Endodermal cell (in vitro differentiated cells): ENCODE results near the gene WFS1. TPM values are rescaled to one million over a fixed set of nuclear protein-coding genes. Genes with fewer than 3 reads are reported as not detected.

Experiments used
- DNase-seq: peaks from one replicate; pipeline ENCODE4 v3.0.0-alpha.2; 2017
- H3K27ac ChIP-seq: 2 replicates; pipeline ENCODE4 v1.5.1; 2013; ENCODE audit warnings: mild to moderate bottlenecking, low read depth, low read length, moderate library complexity
- H3K27me3 ChIP-seq: 2 replicates; pipeline ENCODE4 v1.6.1; 2013; ENCODE audit warnings: mild to moderate bottlenecking, low read length, moderate library complexity; ENCODE audit not compliant: insufficient read depth, control insufficient read depth, poor library complexity, severe bottlenecking
- H3K36me3 ChIP-seq: 2 replicates; pipeline ENCODE4 v1.7.0; 2013; ENCODE audit warnings: mild to moderate bottlenecking, low read length, moderate library complexity; ENCODE audit not compliant: control insufficient read depth, insufficient read depth
- H3K4me1 ChIP-seq: one replicate; pipeline ENCODE4 v1.7.0; 2013; ENCODE audit warnings: low read length; ENCODE audit not compliant: control insufficient read depth, insufficient read depth
- H3K4me3 ChIP-seq: 2 replicates; pipeline ENCODE4 v1.5.1; 2013; ENCODE audit warnings: mild to moderate bottlenecking, low read length, moderate library complexity
- H3K9ac ChIP-seq: 2 replicates; pipeline ENCODE4 v1.6.1; 2013; ENCODE audit warnings: mild to moderate bottlenecking, low read length, moderate library complexity; ENCODE audit not compliant: poor library complexity, severe bottlenecking; ENCODE audit errors: extremely low read depth
- H3K9me3 ChIP-seq: 2 replicates; pipeline ENCODE4 v1.6.1; 2013; ENCODE audit warnings: mild to moderate bottlenecking, low read length, moderate library complexity; ENCODE audit not compliant: control insufficient read depth
- H3K27ac Mint-ChIP-seq: 2 replicates; pipeline ENCODE4 v1.8.0; 2020; ENCODE audit warnings: mixed read lengths
- H3K27me3 Mint-ChIP-seq: 2 replicates; pipeline ENCODE4 v1.8.0; 2021; ENCODE audit warnings: mild to moderate bottlenecking, mixed read lengths; ENCODE audit not compliant: insufficient read depth
- H3K36me3 Mint-ChIP-seq: 2 replicates; pipeline ENCODE4 v1.8.0; 2020; ENCODE audit warnings: low read depth, mixed read lengths
- H3K4me1 Mint-ChIP-seq: 2 replicates; pipeline ENCODE4 v1.8.0; 2020; ENCODE audit warnings: mixed read lengths
- H3K4me3 Mint-ChIP-seq: 2 replicates; pipeline ENCODE4 v1.8.0; 2020; ENCODE audit warnings: mild to moderate bottlenecking, moderate library complexity, mixed read lengths
- H3K9me3 Mint-ChIP-seq: 2 replicates; pipeline ENCODE4 v1.8.0; 2020; ENCODE audit warnings: mild to moderate bottlenecking, mixed read lengths
- CTCF ChIP-seq: fragments of 200-600 bp; sonication (generic); conservative IDR thresholded peaks from 2 replicates; pipeline ENCODE4 v1.5.0; 2021; ENCODE audit warnings: antibody characterized with exemption, mild to moderate bottlenecking
- whole genome bisulfite sequencing, 2 experiments: methylation state at CpG; one replicate each; pipeline versions ENCODE4 v1.1.5 to v1.1.7; 2013; ENCODE audit warnings: missing lambda C conversion rate in 2 of 2, mixed read lengths in 1 of 2; ENCODE audit not compliant: insufficient coverage in 1 of 2, insufficient read length in 1 of 2; 5-methylcytosine and 5-hydroxymethylcytosine counted together
- total RNA-seq, 2 donors: library from RNA; stranded (reverse); fragmentation: NEBNext Ultra II Directional in 1 of 2; extraction: Animal tissue kit (Norgen Biotek cat#: 25700) in 1 of 2; gene quantifications; 2 replicates in 1 of 2; 3 replicates in 1 of 2; pipeline ENCODE4 v1.2.1, GENCODE V29; 2021

The WFS1 gene
- total RNA-seq, 2 donors from 2014 or later: 25.3 to 26.1 TPM

GRCh38 chr4:6278801-6279197, 9.1 kb downstream of the WFS1 start:
- Histone ChIP-seq H3K9me3 (no peaks in the 10 kb centered on the region), H3K9ac (no peak overlapping the region), H3K4me1 (no peaks in the 10 kb centered on the region), H3K36me3 (no peaks in the 10 kb centered on the region), H3K27ac (no peak overlapping the region), H3K27me3 (no peaks in the 10 kb centered on the region), H3K4me3 (no peak overlapping the region)
- WGBS, 2 experiments: 92 to 93% methylated on average over 9 to 10 of the region's 10 CpGs
- Mint-ChIP-seq H3K9me3 (no peaks in the 10 kb centered on the region), H3K4me3 (no peak overlapping the region), H3K4me1 (peaks cover 5% of the 10 kb centered on the region), H3K27me3 (no peaks in the 10 kb centered on the region), H3K36me3 (peaks cover 14% of the 10 kb centered on the region), H3K27ac (no peak overlapping the region)
- no peak for TF ChIP-seq CTCF
- no peak for DNase-seq

GRCh38 chr4:6279582-6280289, 10.1 kb downstream of the WFS1 start:
- H3K36me3 ChIP-seq: no peaks in the 10 kb centered on the region
- Mint-ChIP-seq H3K27ac (no peak overlapping the region), H3K9me3 (no peaks in the 10 kb centered on the region), H3K36me3 (peaks cover 14% of the 10 kb centered on the region), H3K4me3 (no peak overlapping the region), H3K27me3 (no peaks in the 10 kb centered on the region), H3K4me1 (no peaks in the 10 kb centered on the region)
- H3K9me3 ChIP-seq: no peaks in the 10 kb centered on the region
- DNase-seq: no peak
- H3K9ac ChIP-seq: no peak overlapping the region
- no peaks in the 10 kb centered on the region for H3K27me3 ChIP-seq
- H3K4me1 ChIP-seq: no peaks in the 10 kb centered on the region
- 94 to 98% methylated on average over 9 to 14 of the region's 14 CpGs for WGBS, 2 experiments
- no peak for TF ChIP-seq CTCF
- H3K27ac ChIP-seq: no peak overlapping the region
- no peak overlapping the region for H3K4me3 ChIP-seq

- Histone ChIP-seq H3K27me3 (no peaks in the 10 kb centered on the region), H3K36me3 (no peaks in the 10 kb centered on the region), H3K27ac (no peak overlapping the region), H3K4me3 (no peak overlapping the region), H3K4me1 (no peaks in the 10 kb centered on the region), H3K9ac (no peak overlapping the region), H3K9me3 (no peaks in the 10 kb centered on the region)
- H3K4me1 Mint-ChIP-seq: no peaks in the 10 kb centered on the region
- no peaks in the 10 kb centered on the region for H3K27me3 Mint-ChIP-seq
- peak; percentile 58 for DNase-seq
- no peaks in the 10 kb centered on the region for H3K9me3 Mint-ChIP-seq
- peaks cover 14% of the 10 kb centered on the region for H3K36me3 Mint-ChIP-seq
- no peak overlapping the region for H3K4me3 Mint-ChIP-seq
- TF ChIP-seq CTCF: no peak
- WGBS, 2 experiments: 88 to 97% methylated on average over 6 to 16 of the region's 16 CpGs
- H3K27ac Mint-ChIP-seq: no peak overlapping the region
Observed at GRCh38 chr4:6280365-6280996, 10.8 kb downstream of the WFS1 start.
